OCI-LY1 (cell line): Measurements from ENCODE around the gene GPRIN2.
A peak's percentile ranks its signal among the peaks of the same experiment; 100 is the strongest.
"Not testable (repeated sequence)": the region's sequence is repeated elsewhere in the genome, so short reads cannot be mapped to it uniquely, and the experiment has no call there.

Experiments
- H2AFZ ChIP-seq: fragments of 200-600 bp; sonication (generic), shearing (Covaris generic); 2 replicates; pipeline ENCODE4 v1.6.0; 2014; ENCODE audit warnings: antibody characterized with exemption, mild to moderate bottlenecking, low read length
- H3F3A ChIP-seq: fragments of 200-600 bp; sonication (generic), shearing (Covaris generic); 2 replicates; pipeline ENCODE4 v1.6.0; 2014; ENCODE audit warnings: mild to moderate bottlenecking, antibody characterized with exemption, low read length, moderate library complexity; ENCODE audit not compliant: insufficient read depth
- H3K27ac ChIP-seq: fragments of 200-600 bp; sonication (generic); 2 replicates; pipeline ENCODE4 v1.5.1; 2014; ENCODE audit warnings: low read length, mixed run types, mild to moderate bottlenecking, low read depth; ENCODE audit not compliant: poor library complexity, severe bottlenecking
- H3K27me3 ChIP-seq: fragments of 200-600 bp; sonication (generic); 2 replicates; pipeline ENCODE4 v1.6.0; 2014; ENCODE audit warnings: antibody characterized with exemption, mild to moderate bottlenecking, low read length, moderate library complexity; ENCODE audit not compliant: insufficient read depth
- H3K36me3 ChIP-seq: fragments of 200-600 bp; sonication (generic); 2 replicates; pipeline ENCODE4 v1.6.1; 2014; ENCODE audit warnings: mild to moderate bottlenecking, antibody characterized with exemption, low read length, moderate library complexity, mixed read lengths; ENCODE audit not compliant: insufficient read depth
- H3K4me1 ChIP-seq: fragments of 200-600 bp; sonication (generic); 2 replicates; pipeline ENCODE4 v1.5.1; 2014; ENCODE audit warnings: mild to moderate bottlenecking, low read length, moderate library complexity; ENCODE audit not compliant: insufficient read depth, severe bottlenecking
- H3K4me2 ChIP-seq: fragments of 200-600 bp; sonication (generic), shearing (Covaris generic); 2 replicates; pipeline ENCODE4 v1.6.1; 2014; ENCODE audit warnings: low read length
- H3K4me3 ChIP-seq: fragments of 200-600 bp; sonication (generic); 2 replicates; pipeline ENCODE4 v1.5.1; 2014; ENCODE audit warnings: low read length, low read depth, mild to moderate bottlenecking, mixed read lengths; ENCODE audit not compliant: poor library complexity, severe bottlenecking
- H3K79me2 ChIP-seq: fragments of 200-600 bp; shearing (Covaris generic); 2 replicates; pipeline ENCODE4 v1.6.1; 2016; ENCODE audit warnings: mixed run types, low read length, mixed read lengths; ENCODE audit not compliant: insufficient read depth
- H3K9ac ChIP-seq: fragments of 200-600 bp; sonication (generic), shearing (Covaris generic); 2 replicates; pipeline ENCODE4 v1.6.1; 2014; ENCODE audit warnings: mild to moderate bottlenecking, low read length, mixed read lengths
- H3K9me2 ChIP-seq: fragments of 200-600 bp; sonication (generic), shearing (Covaris generic); 2 replicates; pipeline ENCODE4 v1.6.1; 2014; ENCODE audit warnings: low read depth, mild to moderate bottlenecking, low read length, mixed read lengths
- H3K9me3 ChIP-seq: fragments of 200-600 bp; shearing (Covaris generic); 2 replicates; pipeline ENCODE4 v1.6.1; 2014; ENCODE audit warnings: low read length, mixed read lengths
- H4K20me1 ChIP-seq: fragments of 200-600 bp; sonication (generic), shearing (Covaris generic); 2 replicates; pipeline ENCODE4 v1.6.0; 2016; ENCODE audit warnings: mild to moderate bottlenecking, low read length; ENCODE audit not compliant: insufficient read depth
- CTCF ChIP-seq: fragments of 200-600 bp; sonication (generic), shearing (Covaris generic); IDR thresholded peaks from 2 replicates; pipeline ENCODE4 v1.5.1; 2017; ENCODE audit warnings: mild to moderate bottlenecking, antibody characterized with exemption, low read length, moderate library complexity, mixed read lengths
- EZH2 ChIP-seq: fragments of 200-600 bp; sonication (generic), shearing (Covaris generic); IDR thresholded peaks from 2 replicates; pipeline ENCODE4 v1.8.0; 2017; ENCODE audit warnings: borderline replicate concordance, mixed run types, mild to moderate bottlenecking, antibody characterized with exemption, low read length, moderate library complexity, mixed read lengths

The GPRIN2 gene

DNA sequence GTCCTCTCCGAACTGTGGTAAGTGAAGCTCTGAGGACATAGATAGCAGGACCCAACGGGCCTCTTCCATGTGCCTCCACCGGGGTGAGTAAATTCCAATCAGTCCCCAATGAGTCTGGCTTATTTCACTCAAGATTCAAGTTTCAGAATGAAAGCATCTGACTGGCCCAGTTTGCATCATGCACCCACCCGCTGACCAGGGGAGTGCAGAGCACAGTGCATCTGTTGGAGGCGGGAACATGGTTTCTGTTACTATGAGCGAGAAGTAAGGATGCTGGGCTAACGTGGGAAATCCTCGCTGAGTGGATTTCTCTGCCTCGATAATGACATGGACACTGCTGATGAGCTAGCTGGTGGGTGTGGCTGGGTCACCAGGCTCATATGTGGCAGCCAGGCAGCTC, 10.7 kb upstream of the GPRIN2 start:
- not testable (repeated sequence) for H3K27ac ChIP-seq, H4K20me1 ChIP-seq, H3K4me1 ChIP-seq, H3K9me2 ChIP-seq, H3K27me3 ChIP-seq, H3K9ac ChIP-seq, H3K36me3 ChIP-seq, H3F3A ChIP-seq, H2AFZ ChIP-seq, H3K79me2 ChIP-seq, H3K4me3 ChIP-seq, H3K9me3 ChIP-seq, H3K4me2 ChIP-seq

GRCh38 chr10:46565591-46566332, 9.3 kb upstream of the GPRIN2 start:
- not testable (repeated sequence) for H3K36me3 ChIP-seq, H3K79me2 ChIP-seq, H3K27ac ChIP-seq, H3K4me3 ChIP-seq, H4K20me1 ChIP-seq, H2AFZ ChIP-seq, H3K9me2 ChIP-seq, H3K9ac ChIP-seq, H3K4me2 ChIP-seq, H3K27me3 ChIP-seq, H3F3A ChIP-seq, H3K4me1 ChIP-seq, H3K9me3 ChIP-seq
- peak; percentile 69 for TF ChIP-seq CTCF

- Histone ChIP-seq H3K9me2 (no peaks in the 10 kb centered on the region), H3K27ac (no peak overlapping the region)
These were observed 4.5 kb upstream of the GPRIN2 start for GRCh38 chr10:46560952-46561351.

More at GRCh38 chr10:46560952-46561351, 4.5 kb upstream of the GPRIN2 start:
- no peak for TF ChIP-seq CTCF
- no peak for TF ChIP-seq EZH2
- no peak overlapping the region for H3K4me3 ChIP-seq
- H4K20me1 ChIP-seq: no peaks in the 10 kb centered on the region
- no peak overlapping the region for H2AFZ ChIP-seq
- H3K36me3 ChIP-seq: no peaks in the 10 kb centered on the region
- H3K9me3 ChIP-seq: no peaks in the 10 kb centered on the region
- H3F3A ChIP-seq: no peaks in the 10 kb centered on the region
- no peaks in the 10 kb centered on the region for H3K79me2 ChIP-seq
- H3K27me3 ChIP-seq: no peaks in the 10 kb centered on the region
- no peak overlapping the region for H3K4me2 ChIP-seq
- H3K9ac ChIP-seq: no peak overlapping the region
- no peaks in the 10 kb centered on the region for H3K4me1 ChIP-seq
